Fibroblast of pulmonary artery (primary cell): ENCODE results near the gene PALM3.

Experiments used
- DNase-seq: peaks from one replicate; pipeline ENCODE4 v3.0.0-alpha.2; 2010; ENCODE audit warnings: low read depth
- H3K4me3 ChIP-seq: replicated peaks from 2 replicates; pipeline ENCODE4 v1.5.1; 2011; ENCODE audit warnings: low read depth, mild to moderate bottlenecking, control low read depth, low read length, moderate library complexity
- CTCF ChIP-seq: IDR thresholded peaks from 2 replicates; pipeline ENCODE4 v1.5.1; 2011; ENCODE audit warnings: mild to moderate bottlenecking, control low read depth, low read length, inconsistent platforms; ENCODE audit errors: missing control alignments

The PALM3 gene

GRCh38 chr19:14059093-14059480, 2.8 kb downstream of the PALM3 start:
- H3K4me3 ChIP-seq: no peak overlapping the region
- peak; percentile 66 for TF ChIP-seq CTCF
- no peak for DNase-seq

- no peak overlapping the region for H3K4me3 ChIP-seq
- no peak for DNase-seq
These were observed 3.4 kb downstream of the PALM3 start for GRCh38 chr19:14058182-14059092.

GRCh38 chr19:14056741-14057356, 5.0 kb downstream of the PALM3 start:
- no peak for TF ChIP-seq CTCF
- H3K4me3 ChIP-seq: peak overlapping the region; percentile 21

More at GRCh38 chr19:14058182-14059092, 3.4 kb downstream of the PALM3 start:
- TF ChIP-seq CTCF: no peak

GRCh38 chr19:14056069-14056666, 5.7 kb downstream of the PALM3 start:
- H3K4me3 ChIP-seq: no peak overlapping the region
- DNase-seq: no peak
- no peak for TF ChIP-seq CTCF

More at GRCh38 chr19:14056741-14057356, 5.0 kb downstream of the PALM3 start:
- no peak for DNase-seq

- TF ChIP-seq CTCF: no peak
- no peak overlapping the region for H3K4me3 ChIP-seq
- DNase-seq: no peak
These were observed 6.5 kb downstream of the PALM3 start for GRCh38 chr19:14055396-14055795.

GRCh38 chr19:14054721-14055120, 7.2 kb downstream of the PALM3 start:
- no peak overlapping the region for H3K4me3 ChIP-seq
- TF ChIP-seq CTCF: no peak
- no peak for DNase-seq
